ENCODE measurements around the gene HNRNPM. TPM values are rescaled to one million over a fixed set of nuclear protein-coding genes. Genes with fewer than 3 reads are reported as not detected.
"Not testable (repeated sequence)": the region's sequence is repeated elsewhere in the genome, so short reads cannot be mapped to it uniquely, and the experiment has no call there.

Gene HNRNPM
- total RNA-seq, 1 experiment from 2014 or later, result 468 TPM

- Histone ChIP-seq H3T11ph (ENCODE audit: low read length) (no peak within 1 kb of the TSS), H3K4me1 (ENCODE audit: insufficient read depth, low read length) (no peaks in the 10 kb centered on the region; the same call in 1 of the 2 replicates), H2AK5ac (ENCODE audit: insufficient read length, low read length) (no peak within 1 kb of the TSS), H3K79me1 (ENCODE audit: insufficient read depth, low read depth, low read length, poor library complexity, severe bottlenecking) (no peaks in the 10 kb centered on the region), H2BK120ac (ENCODE audit: low read depth, low read length, poor library complexity, severe bottlenecking) (no peak within 1 kb of the TSS), H3K27me3 (ENCODE audit: insufficient read depth, low read length) (no peaks in the 10 kb centered on the region), H3K79me2 (ENCODE audit: insufficient read depth, low read length) (no peaks in the 10 kb centered on the region), H2BK20ac (ENCODE audit: low read depth, low read length, poor library complexity, severe bottlenecking) (no peak within 1 kb of the TSS), H4K20me1 (ENCODE audit: control insufficient read depth, insufficient read depth, insufficient read length) (no peaks in the 10 kb centered on the region), H3K23ac (ENCODE audit: insufficient read length, low read depth, low read length) (no peak within 1 kb of the TSS), H3K23me2 (ENCODE audit: insufficient read length, low read depth, low read length, poor library complexity, severe bottlenecking) (peaks cover 9% of the 10 kb centered on the region), H2AFZ (ENCODE audit: low read length) (no peak within 1 kb of the TSS), H3K18ac (ENCODE audit: insufficient read length, low read depth, low read length) (peak within 1 kb of the TSS; percentile 98), H3K27ac (ENCODE audit: insufficient read length, low read depth, low read length) (peak within 1 kb of the TSS; percentile 29), H3K56ac (ENCODE audit: insufficient read length, low read depth, low read length) (no peak within 1 kb of the TSS), H3K14ac (ENCODE audit: insufficient read depth, low read length) (peak within 1 kb of the TSS; percentile 96; the same call in 1 of the 2 replicates), H2BK12ac (ENCODE audit: insufficient read length, low read depth, low read length) (no peak within 1 kb of the TSS), H3K4ac (ENCODE audit: low read depth, low read length) (no peak within 1 kb of the TSS), H3K9ac (ENCODE audit: extremely low read depth, insufficient read length, low read length) (peak within 1 kb of the TSS; percentile 86), H3K4me2 (ENCODE audit: insufficient read depth, insufficient read length, low read length) (peak within 1 kb of the TSS; percentile 50), H3K9me3 (ENCODE audit: control insufficient read depth, low read depth, low read length) (no peaks in the 10 kb centered on the region), H4K91ac (ENCODE audit: insufficient read length, low read depth, low read length) (no peak within 1 kb of the TSS), H4K8ac (replicated peaks; ENCODE audit: insufficient read length, low read depth, low read length) (no peak within 1 kb of the TSS), H4K5ac (ENCODE audit: insufficient read length, low read depth, low read length) (no peak within 1 kb of the TSS), H2BK15ac (ENCODE audit: low read depth, low read length) (no peak within 1 kb of the TSS), H2BK5ac (ENCODE audit: insufficient read length, low read length) (no peak within 1 kb of the TSS)
- Mint-ChIP-seq H3K4me3 (peak within 1 kb of the TSS; percentile 94), H3K27me3 (ENCODE audit: low read depth) (peaks cover 4% of the 10 kb centered on the region), H3K36me3 (ENCODE audit: insufficient read depth in 1 of 3, low read depth in 3 of 3) (peaks cover 2 to 10% (median 7%) of the 10 kb centered on the region in 3 experiments; a peak in 3 of 7 replicates), H3K4me1 (peaks cover 11 to 24% of the 10 kb centered on the region in 2 experiments), H3K9me3 (no peaks in the 10 kb centered on the region; a peak in 1 of 5 replicates), H3K27ac (peak within 1 kb of the TSS; percentile 99 to 100 (median 99))
- TF ChIP-seq, protein P1, sequence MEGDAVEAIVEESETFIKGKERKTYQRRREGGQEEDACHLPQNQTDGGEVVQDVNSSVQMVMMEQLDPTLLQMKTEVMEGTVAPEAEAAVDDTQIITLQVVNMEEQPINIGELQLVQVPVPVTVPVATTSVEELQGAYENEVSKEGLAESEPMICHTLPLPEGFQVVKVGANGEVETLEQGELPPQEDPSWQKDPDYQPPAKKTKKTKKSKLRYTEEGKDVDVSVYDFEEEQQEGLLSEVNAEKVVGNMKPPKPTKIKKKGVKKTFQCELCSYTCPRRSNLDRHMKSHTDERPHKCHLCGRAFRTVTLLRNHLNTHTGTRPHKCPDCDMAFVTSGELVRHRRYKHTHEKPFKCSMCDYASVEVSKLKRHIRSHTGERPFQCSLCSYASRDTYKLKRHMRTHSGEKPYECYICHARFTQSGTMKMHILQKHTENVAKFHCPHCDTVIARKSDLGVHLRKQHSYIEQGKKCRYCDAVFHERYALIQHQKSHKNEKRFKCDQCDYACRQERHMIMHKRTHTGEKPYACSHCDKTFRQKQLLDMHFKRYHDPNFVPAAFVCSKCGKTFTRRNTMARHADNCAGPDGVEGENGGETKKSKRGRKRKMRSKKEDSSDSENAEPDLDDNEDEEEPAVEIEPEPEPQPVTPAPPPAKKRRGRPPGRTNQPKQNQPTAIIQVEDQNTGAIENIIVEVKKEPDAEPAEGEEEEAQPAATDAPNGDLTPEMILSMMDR (conservative IDR thresholded peaks at IDR 0.05), result no peak
- WGBS (ENCODE audit: extremely low coverage, insufficient read length, low lambda C conversion rate), result no CpG with 5 or more reads among the region's 70 CpGs
- peak; percentile 99 for DNase-seq
Observed at GRCh38 chr19:8513687-8514504, 69.1 kb downstream of the HNRNPM start, which contains the start of gene ZNF414. Gene ZNF414, minus strand, starts transcription at chr19:8514167. Its CDS starts 121 bp downstream, at chr19:8514046.

DNA sequence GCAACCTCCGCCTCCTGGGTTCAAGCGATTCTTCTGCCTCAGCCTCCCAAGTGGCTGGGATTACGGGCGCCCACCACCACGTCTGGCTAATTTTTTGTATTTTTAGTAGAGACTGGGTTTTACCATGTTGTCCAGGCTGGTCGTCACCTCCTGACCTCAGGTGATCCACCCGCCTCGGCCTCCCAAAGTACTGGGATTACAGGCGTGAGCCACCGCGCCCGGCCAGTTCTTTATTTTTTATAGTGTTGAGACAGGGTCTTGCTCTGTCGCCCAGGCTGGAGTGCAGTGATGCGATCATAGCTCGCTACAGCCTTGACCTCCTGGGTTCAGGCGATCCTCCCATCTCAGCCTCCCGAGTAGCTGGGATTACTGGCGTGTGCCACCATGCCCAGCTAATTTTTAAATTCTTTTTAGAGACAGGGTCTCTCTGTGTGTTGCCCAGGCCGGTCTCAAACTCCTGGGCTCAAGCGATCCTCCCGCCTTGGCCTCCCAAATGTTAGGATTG, 69.8 kb downstream of the HNRNPM start:
- H3T11ph ChIP-seq (ENCODE audit: low read length); H2BK12ac ChIP-seq (ENCODE audit: insufficient read length, low read depth, low read length); H3K4ac ChIP-seq (ENCODE audit: low read depth, low read length); H2AK5ac ChIP-seq (ENCODE audit: insufficient read length, low read length); H2AFZ ChIP-seq (ENCODE audit: low read length); H3K27me3 ChIP-seq (ENCODE audit: insufficient read depth, low read length); H3K23ac ChIP-seq (ENCODE audit: insufficient read length, low read depth, low read length); H4K5ac ChIP-seq (ENCODE audit: insufficient read length, low read depth, low read length); H4K91ac ChIP-seq (ENCODE audit: insufficient read length, low read depth, low read length); H3K56ac ChIP-seq (ENCODE audit: insufficient read length, low read depth, low read length); H4K20me1 ChIP-seq (ENCODE audit: control insufficient read depth, insufficient read depth, insufficient read length); H3K27me3 Mint-ChIP-seq (ENCODE audit: low read depth); H3K18ac ChIP-seq (ENCODE audit: insufficient read length, low read depth, low read length); H2BK5ac ChIP-seq (ENCODE audit: insufficient read length, low read length); H2BK20ac ChIP-seq (ENCODE audit: low read depth, low read length, poor library complexity, severe bottlenecking); H3K9me3 Mint-ChIP-seq; H3K36me3 Mint-ChIP-seq (ENCODE audit: insufficient read depth in 1 of 3, low read depth in 3 of 3); H3K9ac ChIP-seq (ENCODE audit: extremely low read depth, insufficient read length, low read length); H3K23me2 ChIP-seq (ENCODE audit: insufficient read length, low read depth, low read length, poor library complexity, severe bottlenecking); DNase-seq; H3K4me1 ChIP-seq (ENCODE audit: insufficient read depth, low read length); H3K79me1 ChIP-seq (ENCODE audit: insufficient read depth, low read depth, low read length, poor library complexity, severe bottlenecking); H2BK120ac ChIP-seq (ENCODE audit: low read depth, low read length, poor library complexity, severe bottlenecking); H4K8ac ChIP-seq (replicated peaks; ENCODE audit: insufficient read length, low read depth, low read length); H3K79me2 ChIP-seq (ENCODE audit: insufficient read depth, low read length); H3K14ac ChIP-seq (ENCODE audit: insufficient read depth, low read length); H2BK15ac ChIP-seq (ENCODE audit: low read depth, low read length); H3K9me3 ChIP-seq (ENCODE audit: control insufficient read depth, low read depth, low read length): not testable (repeated sequence)
- peak overlapping the region; percentile 50 for H3K4me2 ChIP-seq (ENCODE audit: insufficient read depth, insufficient read length, low read length)
- H3K27ac ChIP-seq (ENCODE audit: insufficient read length, low read depth, low read length), result peak overlapping the region; percentile 29
- peaks cover 11 to 24% of the 10 kb centered on the region in 2 experiments for H3K4me1 Mint-ChIP-seq
- peak overlapping the region; percentile 98 to 100 (median 99); a peak in 3 of 7 replicates for H3K27ac Mint-ChIP-seq
- peak overlapping the region; percentile 94 for H3K4me3 Mint-ChIP-seq
- no CpG with 5 or more reads among the region's 21 CpGs for WGBS (ENCODE audit: extremely low coverage, insufficient read length, low lambda C conversion rate)

Measured in H9 (cell line).